Lower leg skin (tissue), 4 donors: ENCODE measurements around the gene NKIRAS2. TPM values are rescaled to one million over a fixed set of nuclear protein-coding genes. Genes with fewer than 3 reads are reported as not detected.

Experiments used
- DNase-seq, 2 donors: peaks; one replicate each; pipeline ENCODE4 v3.0.0-alpha.2; 2019; ENCODE audit warnings: low spot score in 2 of 2
- H3K4me3 ChIP-seq: fragments of 200-600 bp; sonication (generic); 2 replicates; pipeline ENCODE4 v1.5.1; 2017; ENCODE audit warnings: mild to moderate bottlenecking, low read depth; ENCODE audit not compliant: poor library complexity, severe bottlenecking
- CTCF ChIP-seq, 3 donors: fragments of 450-650 bp; IDR thresholded peaks; one replicate each; pipeline ENCODE4 v1.5.1; 2016; ENCODE audit warnings: antibody characterized with exemption in 3 of 3, mild to moderate bottlenecking in 3 of 3, moderate library complexity in 2 of 3
- POLR2A ChIP-seq, 2 donors: fragments of 450-650 bp; IDR thresholded peaks; one replicate each; pipeline ENCODE4 v1.6.1; 2016 to 2017; ENCODE audit warnings: antibody characterized with exemption in 2 of 2, mild to moderate bottlenecking in 1 of 2, moderate library complexity in 1 of 2
- WGBS, 2 donors: methylation state at CpG; one replicate each; pipeline ENCODE4 v1.1.5; 2018; 5-methylcytosine and 5-hydroxymethylcytosine counted together
- intact Hi-C: fragments of 100-400 bp; cut with DNase I; formaldehyde crosslinking; loops from one replicate; pipeline ENCODE4 v1.15.0; 2023; ENCODE audit warnings: low total_unique reads
- total RNA-seq, 4 donors: library from RNA; depleted of rRNA; stranded (reverse); fragments of >200 nt; gene quantifications; one replicate each; pipeline ENCODE4 v1.1.0, GENCODE V29; 2016

The NKIRAS2 gene
- total RNA-seq, 4 donors from 2014 or later: 44.6 to 57.9 (median 52.3) TPM

GRCh38 chr17:42072323-42073187 is 52.7 kb downstream of the NKIRAS2 start:
- WGBS, 2 donors: 25 to 38% methylated on average over 27 to 39 of the region's 67 CpGs
- intact Hi-C loops: no loop called here
- DNase-seq: no peak

More at GRCh38 chr17:42072323-42073187, 52.7 kb downstream of the NKIRAS2 start:
- TF ChIP-seq CTCF (IDR thresholded peaks at IDR 0.05) (no peak), POLR2A (IDR thresholded peaks at IDR 0.05) (no peak)
- no peak overlapping the region for H3K4me3 ChIP-seq

Other genes with a start within 250 kb of the NKIRAS2 start
- gene JUP, start 233.4 kb upstream of the NKIRAS2 start, total RNA-seq: 1,000 to 10,000 TPM; 1,980 to 2,336 (median 2,116) TPM
- 10 to 100 TPM; 12.8 to 14.5 (median 13.2) TPM for gene P3H4, start 208.1 kb upstream of the NKIRAS2 start, total RNA-seq
- gene FKBP10, start 207.1 kb upstream of the NKIRAS2 start, total RNA-seq: 10 to 100 TPM in 1 of 4 donors, 1 to 10 TPM in 3; 4.2 to 25.4 (median 6.8) TPM
- 10 to 100 TPM; 17.7 to 35.1 (median 25.9) TPM for gene NT5C3B, start 183.9 kb upstream of the NKIRAS2 start, total RNA-seq
- not detected for gene KLHL10, start 182.3 kb upstream of the NKIRAS2 start, total RNA-seq
- 10 to 100 TPM; 23.6 to 27.7 (median 25.2) TPM for gene KLHL11, start 154.7 kb upstream of the NKIRAS2 start, total RNA-seq
- gene ACLY, start 101.1 kb upstream of the NKIRAS2 start, total RNA-seq: 10 to 100 TPM; 50.3 to 73.0 (median 62.4) TPM
- under 1 TPM in 3 of 4 donors, not detected in 1; 0.13 to 0.42 (median 0.20) TPM for gene ODAD4, start 89.5 kb upstream of the NKIRAS2 start, total RNA-seq
- 10 to 100 TPM; 37.2 to 63.8 (median 44.5) TPM for gene CNP, start 53.3 kb upstream of the NKIRAS2 start, total RNA-seq
- 10 to 100 TPM; 48.8 to 85.5 (median 63.7) TPM for gene DNAJC7, start 2.7 kb upstream of the NKIRAS2 start, total RNA-seq
- 1 to 10 TPM in 3 of 4 donors, under 1 TPM in 1; 0.97 to 1.8 (median 1.5) TPM for gene C17orf113, start 30.5 kb downstream of the NKIRAS2 start, total RNA-seq
- 1 to 10 TPM in 1 of 4 donors, under 1 TPM in 1, not detected in 2; 0.29 to 1.3 TPM for gene ZNF385C, start 78.4 kb downstream of the NKIRAS2 start, total RNA-seq
- gene DHX58, start 92.6 kb downstream of the NKIRAS2 start, total RNA-seq: 10 to 100 TPM in 3 of 4 donors, 1 to 10 TPM in 1; 7.5 to 16.5 (median 12.1) TPM
- 10 to 100 TPM; 25.3 to 55.5 (median 37.1) TPM for gene KAT2A, start 101.3 kb downstream of the NKIRAS2 start, total RNA-seq
- under 1 TPM in 1 of 4 donors, not detected in 3; 0.23 TPM for gene HSPB9, start 102.7 kb downstream of the NKIRAS2 start, total RNA-seq
- gene RAB5C, start 134.9 kb downstream of the NKIRAS2 start, total RNA-seq: 100 to 1,000 TPM in 1 of 4 donors, 10 to 100 TPM in 3; 74.0 to 104 (median 87.4) TPM
- gene KCNH4, start 161.1 kb downstream of the NKIRAS2 start, total RNA-seq: not detected
- gene HCRT, start 165.4 kb downstream of the NKIRAS2 start, total RNA-seq: not detected
- gene GHDC, start 174.4 kb downstream of the NKIRAS2 start, total RNA-seq: 10 to 100 TPM; 14.6 to 51.8 (median 20.7) TPM